ENCODE results near the gene ZNF484.
"Not testable (repeated sequence)": the region's sequence is repeated elsewhere in the genome, so short reads cannot be mapped to it uniquely, and the experiment has no call there.

ZNF484 gene

GRCh38 chr9:92860867-92861266 lies 17.0 kb downstream of the ZNF484 start:
- DNase-seq (ENCODE audit: low spot score) = no peak

DNA sequence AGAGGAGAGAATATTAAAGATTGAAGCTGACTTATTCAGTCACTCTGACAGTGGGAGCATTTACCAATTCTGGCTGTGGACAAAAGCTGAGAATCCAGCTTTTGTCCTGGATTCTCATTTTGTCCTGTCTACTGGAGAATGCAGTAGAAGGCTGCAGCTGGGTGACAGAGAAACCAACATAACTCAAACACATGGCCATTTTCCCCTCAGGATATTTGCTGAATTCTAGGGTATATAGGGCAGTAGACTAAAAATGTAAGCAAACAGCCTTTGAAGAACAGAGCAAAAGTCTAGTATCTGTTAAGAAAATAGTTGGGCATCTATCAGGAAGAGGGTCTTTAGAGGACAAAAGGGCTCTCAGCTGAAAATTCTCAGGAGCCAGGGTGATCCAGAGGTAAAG lies 20.6 kb downstream of the ZNF484 start:
- DNase-seq (ENCODE audit: low spot score) = no peak

- no peak for DNase-seq (ENCODE audit: low spot score)
These were observed 24.1 kb downstream of the ZNF484 start for GRCh38 chr9:92853716-92854115.

DNA sequence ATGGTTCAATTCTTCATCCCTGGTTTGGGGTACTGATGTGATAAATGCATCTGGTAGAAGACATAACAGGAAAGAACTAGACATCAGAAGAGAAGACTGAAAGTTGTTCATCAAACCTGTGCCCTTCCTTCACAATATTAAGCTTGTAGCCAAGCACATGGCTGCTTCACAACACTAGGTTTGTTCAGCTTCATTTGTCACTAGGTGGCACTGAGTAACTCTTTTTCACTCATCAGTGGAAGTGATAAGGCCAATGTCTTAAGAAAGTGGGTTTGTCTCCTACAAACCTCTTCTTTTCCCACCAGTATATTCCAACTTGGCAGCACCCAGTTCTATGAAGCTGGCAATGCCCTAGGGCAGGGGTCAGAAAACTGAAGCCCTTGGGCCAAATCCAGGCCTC lies 26.9 kb downstream of the ZNF484 start:
- DNase-seq (ENCODE audit: low spot score) = no peak

GRCh38 chr9:92848740-92849139 lies 29.1 kb downstream of the ZNF484 start:
- DNase-seq (ENCODE audit: low spot score) = not testable (repeated sequence)

GRCh38 chr9:92846662-92847145 lies 31.1 kb downstream of the ZNF484 start:
- DNase-seq (ENCODE audit: low spot score) = no peak

DNA sequence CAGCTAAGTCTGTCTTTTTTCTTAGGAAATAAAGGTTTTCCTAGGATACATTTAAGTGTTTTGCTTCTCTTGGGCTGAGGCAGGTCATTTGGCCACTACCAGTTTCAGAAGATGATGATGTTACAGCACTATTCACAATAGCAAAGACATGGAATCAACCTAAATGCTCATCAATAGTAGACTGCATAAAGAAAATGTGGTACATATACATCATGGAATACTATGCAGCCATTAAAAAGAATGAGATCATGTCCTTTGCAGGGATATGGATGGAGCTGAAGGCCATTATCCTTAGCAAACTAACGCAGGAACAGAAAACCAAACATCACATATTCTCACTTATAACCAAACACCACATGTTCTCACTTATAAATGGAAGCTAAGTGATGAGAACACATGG lies 39.4 kb downstream of the ZNF484 start:
- DNase-seq (ENCODE audit: low spot score) = not testable (repeated sequence)

GRCh38 chr9:92837191-92837590 lies 40.6 kb downstream of the ZNF484 start:
- DNase-seq (ENCODE audit: low spot score) = no peak

GRCh38 chr9:92829420-92829819 lies 48.4 kb downstream of the ZNF484 start:
- no peak for DNase-seq (ENCODE audit: low spot score)

GRCh38 chr9:92825065-92825464 lies 52.8 kb downstream of the ZNF484 start:
- not testable (repeated sequence) for DNase-seq (ENCODE audit: low spot score)

DNA sequence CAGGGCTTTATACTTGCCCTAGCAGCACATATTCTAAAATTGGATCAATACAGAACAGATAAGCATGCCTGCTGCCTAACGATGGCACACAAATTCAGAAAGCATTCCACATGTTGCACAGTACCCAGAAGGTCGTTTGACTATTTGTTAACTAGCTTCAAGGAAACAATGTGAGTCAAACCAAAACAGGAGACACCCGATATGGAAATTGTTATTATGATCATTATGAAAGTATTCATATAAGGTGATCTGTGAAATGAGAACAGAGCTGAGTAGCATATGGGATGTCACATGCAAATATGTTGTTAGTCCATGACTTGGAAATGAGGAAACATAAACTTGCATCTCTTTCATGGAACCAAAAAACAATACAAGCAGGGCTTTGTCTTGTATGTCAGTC lies 56.9 kb downstream of the ZNF484 start:
- DNase-seq (ENCODE audit: low spot score) = no peak

- not testable (repeated sequence) for DNase-seq (ENCODE audit: low spot score)
These were observed 57.9 kb downstream of the ZNF484 start for GRCh38 chr9:92819898-92820297.

GRCh38 chr9:92809629-92810326 lies 68.1 kb downstream of the ZNF484 start:
- not testable (repeated sequence) for DNase-seq (ENCODE audit: low spot score)

GRCh38 chr9:92808726-92809451 lies 68.9 kb downstream of the ZNF484 start:
- DNase-seq (ENCODE audit: low spot score) = peak; percentile 41

DNA sequence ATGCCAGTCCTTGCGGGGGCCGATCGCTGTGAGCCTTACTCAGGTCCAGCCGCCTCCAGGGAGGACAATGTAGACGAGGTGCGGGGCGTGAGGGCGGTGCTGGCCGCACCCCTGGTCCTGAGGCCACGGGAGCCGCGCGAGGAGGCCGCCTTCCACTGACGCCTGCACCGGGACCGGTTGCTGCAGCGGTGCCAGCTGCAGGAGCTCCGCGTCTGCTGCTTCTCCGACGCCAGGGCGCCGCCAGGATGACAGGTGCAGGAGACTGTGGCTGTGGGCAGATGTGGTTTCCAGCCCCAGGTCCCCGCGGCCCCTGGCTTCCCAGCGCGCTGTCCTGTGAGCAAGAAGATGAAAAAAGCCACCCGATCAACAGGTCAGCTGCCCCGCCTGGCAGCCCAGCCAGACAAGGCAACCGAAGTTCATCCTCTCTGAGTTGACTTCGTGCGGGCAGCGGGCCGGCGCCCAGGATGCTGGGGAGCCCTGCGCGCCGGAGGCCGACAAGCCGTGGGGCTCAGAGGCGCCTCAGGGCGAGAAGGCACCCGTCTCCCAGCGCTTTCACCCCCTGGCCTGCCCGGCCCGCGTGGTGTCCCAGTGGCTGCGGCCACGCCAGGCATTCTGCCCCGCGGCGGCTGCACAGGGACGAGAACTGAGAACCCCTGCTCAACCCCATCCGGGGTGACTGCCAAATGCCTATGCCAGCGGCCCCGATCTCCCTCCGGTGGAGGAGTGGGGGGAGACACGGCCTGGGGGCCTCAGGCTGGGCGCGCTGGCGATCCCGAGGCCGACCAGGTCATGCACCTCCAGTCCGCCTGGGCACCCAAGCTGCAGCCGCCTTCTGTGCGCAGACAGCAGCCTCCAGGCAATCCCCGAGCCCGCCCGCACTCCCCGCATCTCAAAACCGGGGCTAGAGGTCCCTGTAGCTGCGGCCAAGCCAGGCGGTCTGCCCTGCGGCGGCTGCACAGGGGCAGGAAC lies 69.8 kb downstream of the ZNF484 start:
- no peak for DNase-seq (ENCODE audit: low spot score)

DNA sequence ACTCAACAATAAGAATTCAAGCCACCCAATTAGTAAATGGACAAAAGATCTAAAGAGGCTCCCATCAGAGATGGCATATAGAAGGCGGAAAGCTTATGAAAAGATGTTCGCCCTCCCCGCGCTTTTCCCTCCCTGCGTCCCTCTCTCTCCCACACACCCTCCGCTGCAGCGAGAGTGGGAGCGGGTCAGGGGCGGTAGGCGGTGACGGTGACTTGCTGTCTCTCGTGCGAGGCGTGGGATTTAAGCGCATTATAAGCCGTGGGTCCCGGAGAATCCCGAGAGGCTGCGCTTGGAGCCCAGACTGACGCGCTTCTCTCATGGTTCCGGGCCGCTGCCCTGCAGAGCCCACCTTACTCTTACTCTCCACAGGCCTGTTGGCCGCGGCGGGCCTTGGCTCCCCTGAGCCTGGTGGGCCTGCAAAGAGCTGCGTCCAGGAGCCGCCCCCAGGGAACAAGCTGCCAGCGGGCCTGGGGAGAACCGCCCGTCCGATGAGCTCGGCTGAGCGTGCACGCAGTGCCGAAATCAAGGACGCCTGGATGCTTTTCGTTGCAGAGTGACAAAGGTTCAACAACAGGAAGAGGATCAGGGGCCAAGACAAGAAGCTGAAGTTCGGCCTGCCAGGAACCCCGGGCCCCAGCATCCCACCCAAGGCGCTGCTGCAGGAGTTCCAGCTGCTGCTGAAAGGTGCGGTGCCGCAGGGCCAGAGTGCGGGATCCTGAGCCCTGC lies 70.6 kb downstream of the ZNF484 start:
- no peak for DNase-seq (ENCODE audit: low spot score)

DNA sequence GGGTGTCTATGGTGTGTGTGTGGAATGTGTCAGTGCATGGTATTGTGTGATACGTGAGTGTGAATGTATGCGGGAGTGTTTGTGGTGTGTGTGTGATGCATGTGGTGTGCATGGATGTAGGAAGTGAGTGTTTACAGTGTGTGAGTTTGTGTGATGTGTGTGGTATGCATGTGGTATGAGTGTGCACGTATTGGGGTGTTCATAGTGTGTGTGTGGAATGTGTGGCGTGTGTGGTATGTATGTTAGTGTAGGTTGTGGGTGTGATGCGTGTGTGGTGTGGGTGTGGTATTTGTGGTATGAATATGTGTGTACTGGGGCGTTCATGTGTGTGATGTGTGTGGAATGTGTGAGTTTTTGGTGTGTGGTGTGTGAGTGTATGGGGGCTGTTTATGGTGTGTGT lies 73.1 kb downstream of the ZNF484 start:
- DNase-seq (ENCODE audit: low spot score) = no peak

DNA sequence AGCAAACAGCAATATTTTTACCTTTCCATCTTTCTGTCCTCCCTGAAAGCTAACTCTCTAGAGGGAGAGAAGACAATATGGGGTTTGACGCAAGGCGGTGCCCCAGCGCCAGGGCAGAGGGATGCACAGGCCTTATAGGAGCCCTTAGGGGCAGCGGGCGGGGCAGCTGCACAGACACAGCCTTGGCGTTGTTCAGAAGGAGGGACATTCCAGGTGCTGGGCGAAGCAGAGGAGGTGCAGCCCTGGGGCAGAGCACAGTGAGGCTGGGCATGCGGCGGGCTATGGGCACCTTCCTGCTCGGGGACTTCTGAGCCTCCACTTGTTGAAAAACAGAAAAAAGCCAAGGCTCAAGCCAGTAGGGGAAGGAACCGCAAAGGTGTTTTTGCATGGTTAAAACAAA lies 79.5 kb downstream of the ZNF484 start:
- DNase-seq (ENCODE audit: low spot score) = no peak

GRCh38 chr9:92796337-92796804 lies 81.5 kb downstream of the ZNF484 start:
- not testable (repeated sequence) for DNase-seq (ENCODE audit: low spot score)

DNA sequence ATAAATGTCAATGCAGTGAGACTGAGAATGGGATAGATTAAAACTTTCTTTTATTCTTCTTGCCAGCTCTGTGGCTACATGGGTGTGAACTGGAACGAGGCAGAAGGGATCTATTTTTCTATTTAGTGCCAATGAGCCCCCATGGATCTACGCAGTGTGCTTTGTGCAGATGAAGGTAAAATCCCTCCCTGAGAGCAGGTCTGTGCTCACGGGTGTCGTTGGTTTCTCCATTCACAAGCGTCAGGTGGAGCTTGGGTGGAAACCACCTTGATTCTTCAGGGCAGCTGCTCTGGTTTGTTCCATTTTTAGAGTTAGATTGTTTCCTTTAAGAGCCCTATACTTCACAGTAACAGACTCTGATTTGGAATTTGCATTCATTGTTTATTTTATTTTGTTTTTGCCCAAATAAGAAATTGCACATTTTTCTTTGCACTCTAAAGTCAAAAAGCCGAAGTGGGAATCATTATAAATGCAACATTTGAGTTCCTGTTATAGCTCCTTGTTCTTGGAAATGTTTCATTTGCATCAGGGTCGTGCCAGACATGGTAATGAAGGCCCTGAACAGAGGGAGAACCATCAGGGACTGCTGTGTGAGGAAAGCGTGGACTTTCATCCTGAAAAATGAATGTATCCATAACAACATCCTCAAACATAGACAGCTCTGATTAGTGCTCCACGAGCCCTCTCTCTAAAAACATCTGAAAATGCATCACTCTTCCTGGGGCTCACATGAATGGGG lies 82.1 kb downstream of the ZNF484 start:
- DNase-seq (ENCODE audit: low spot score) = no peak

Measured in COLO829 (cell line).